ENCODE data around the gene KCNJ18. TPM values are rescaled to one million over a fixed set of nuclear protein-coding genes. Genes with fewer than 3 reads are reported as not detected.
"Not testable (repeated sequence)": the region's sequence is repeated elsewhere in the genome, so short reads cannot be mapped to it uniquely, and the experiment has no call there.

The KCNJ18 gene
- polyA plus RNA-seq, 5 donors: not detected

- not testable (repeated sequence) for DNase-seq
These were observed 21.8 kb upstream of the KCNJ18 start for GRCh38 chr17:21670361-21671155.

GRCh38 chr17:21671437-21671836 is 20.9 kb upstream of the KCNJ18 start:
- DNase-seq: not testable (repeated sequence)

GRCh38 chr17:21671871-21672270 is 20.5 kb upstream of the KCNJ18 start:
- not testable (repeated sequence) for DNase-seq

GRCh38 chr17:21673451-21674241 is 18.7 kb upstream of the KCNJ18 start:
- DNase-seq: not testable (repeated sequence)

GRCh38 chr17:21674242-21674731 is 18.0 kb upstream of the KCNJ18 start:
- no peak for DNase-seq

- DNase-seq: not testable (repeated sequence)
These were observed 17.2 kb upstream of the KCNJ18 start for GRCh38 chr17:21674891-21675738.

GRCh38 chr17:21675739-21676130 is 16.6 kb upstream of the KCNJ18 start:
- DNase-seq: not testable (repeated sequence)

GRCh38 chr17:21676281-21677111 is 15.8 kb upstream of the KCNJ18 start:
- no peak for DNase-seq

GRCh38 chr17:21677126-21677910 is 15.0 kb upstream of the KCNJ18 start:
- DNase-seq: no peak

- DNase-seq: no peak
These were observed 14.4 kb upstream of the KCNJ18 start for GRCh38 chr17:21677911-21678310.

- DNase-seq: no peak
These were observed 13.8 kb upstream of the KCNJ18 start for GRCh38 chr17:21678393-21679081.

- no peak for DNase-seq
These were observed 12.8 kb upstream of the KCNJ18 start for GRCh38 chr17:21679256-21680146.

GRCh38 chr17:21680366-21680765 is 12.0 kb upstream of the KCNJ18 start:
- DNase-seq: no peak

GRCh38 chr17:21680850-21681351 is 11.4 kb upstream of the KCNJ18 start:
- not testable (repeated sequence) for DNase-seq

- not testable (repeated sequence) for DNase-seq
These were observed 10.7 kb upstream of the KCNJ18 start for GRCh38 chr17:21681576-21681975.

GRCh38 chr17:21682130-21682529 is 10.2 kb upstream of the KCNJ18 start:
- not testable (repeated sequence) for DNase-seq

- DNase-seq: not testable (repeated sequence)
These were observed 9.1 kb upstream of the KCNJ18 start for GRCh38 chr17:21683142-21683712.

- DNase-seq: not testable (repeated sequence)
These were observed 8.4 kb upstream of the KCNJ18 start for GRCh38 chr17:21683897-21684296.

Data from right lung (tissue), 5 donors.